ENCODE measurements around the gene GLDN. TPM values are rescaled to one million over a fixed set of nuclear protein-coding genes. Genes with fewer than 3 reads are reported as not detected.

GLDN gene
- total RNA-seq, 1 experiment from 2014 or later = 0.77 TPM

- Mint-ChIP-seq H3K4me1 (peaks cover 4% of the 10 kb centered on the region; the same call in 1 of the 2 replicates), H3K4me3 (no peak overlapping the region), H3K9me3 (no peaks in the 10 kb centered on the region), H3K27me3 (ENCODE audit: low read depth) (no peaks in the 10 kb centered on the region), H3K27ac (no peak overlapping the region), H3K36me3 (no peaks in the 10 kb centered on the region)
- POLR2A ChIA-PET = no interaction called here
- DNase-seq (ENCODE audit: low spot score) = no peak
- CTCF ChIA-PET = interaction anchor here (0.6 to 2.4 kb wide), 3 partner anchors 37 to 119 kb away, joined by 4 to 10 read pairs (median 4); no protein-coding TSS in a partner anchor
- TF ChIP-seq ARID4B (CRISPR knock-in tag; IDR thresholded peaks at IDR 0.05; ENCODE audit: borderline replicate concordance) (no peak), ZNF671 (CRISPR knock-in tag; IDR thresholded peaks at IDR 0.05) (no peak), ZNF532 (CRISPR knock-in tag; IDR thresholded peaks at IDR 0.05; ENCODE audit: borderline replicate concordance) (no peak), OVOL2 (CRISPR knock-in tag; IDR thresholded peaks at IDR 0.05; ENCODE audit: borderline replicate concordance) (no peak), NR3C1 (CRISPR knock-in tag; conservative IDR thresholded peaks at IDR 0.05; ENCODE audit: low read depth) (no peak), ETV6 (CRISPR knock-in tag; IDR thresholded peaks at IDR 0.05) (no peak), ZNF138 (CRISPR knock-in tag; conservative IDR thresholded peaks at IDR 0.05) (no peak), PRDM15 (CRISPR knock-in tag; IDR thresholded peaks at IDR 0.05) (no peak), ZNF512 (CRISPR knock-in tag; IDR thresholded peaks at IDR 0.05; ENCODE audit: borderline replicate concordance) (no peak), SMAD4 (CRISPR knock-in tag; IDR thresholded peaks at IDR 0.05) (no peak), PRRX2 (CRISPR knock-in tag; IDR thresholded peaks at IDR 0.05) (no peak), GTF2I (CRISPR knock-in tag; conservative IDR thresholded peaks at IDR 0.05) (no peak), JUN (CRISPR knock-in tag; IDR thresholded peaks at IDR 0.05) (no peak)
- TF ChIP-seq, protein P1, sequence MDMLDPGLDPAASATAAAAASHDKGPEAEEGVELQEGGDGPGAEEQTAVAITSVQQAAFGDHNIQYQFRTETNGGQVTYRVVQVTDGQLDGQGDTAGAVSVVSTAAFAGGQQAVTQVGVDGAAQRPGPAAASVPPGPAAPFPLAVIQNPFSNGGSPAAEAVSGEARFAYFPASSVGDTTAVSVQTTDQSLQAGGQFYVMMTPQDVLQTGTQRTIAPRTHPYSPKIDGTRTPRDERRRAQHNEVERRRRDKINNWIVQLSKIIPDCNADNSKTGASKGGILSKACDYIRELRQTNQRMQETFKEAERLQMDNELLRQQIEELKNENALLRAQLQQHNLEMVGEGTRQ (CRISPR knock-in tag; IDR thresholded peaks at IDR 0.05) = no peak
- TF ChIP-seq, protein P2, sequence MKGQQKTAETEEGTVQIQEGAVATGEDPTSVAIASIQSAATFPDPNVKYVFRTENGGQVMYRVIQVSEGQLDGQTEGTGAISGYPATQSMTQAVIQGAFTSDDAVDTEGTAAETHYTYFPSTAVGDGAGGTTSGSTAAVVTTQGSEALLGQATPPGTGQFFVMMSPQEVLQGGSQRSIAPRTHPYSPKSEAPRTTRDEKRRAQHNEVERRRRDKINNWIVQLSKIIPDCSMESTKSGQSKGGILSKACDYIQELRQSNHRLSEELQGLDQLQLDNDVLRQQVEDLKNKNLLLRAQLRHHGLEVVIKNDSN (CRISPR knock-in tag; IDR thresholded peaks at IDR 0.05) = no peak
- TF ChIP-seq, protein P3, sequence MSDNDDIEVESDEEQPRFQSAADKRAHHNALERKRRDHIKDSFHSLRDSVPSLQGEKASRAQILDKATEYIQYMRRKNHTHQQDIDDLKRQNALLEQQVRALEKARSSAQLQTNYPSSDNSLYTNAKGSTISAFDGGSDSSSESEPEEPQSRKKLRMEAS (CRISPR knock-in tag; IDR thresholded peaks at IDR 0.05) = no peak
- TF ChIP-seq, protein P4, sequence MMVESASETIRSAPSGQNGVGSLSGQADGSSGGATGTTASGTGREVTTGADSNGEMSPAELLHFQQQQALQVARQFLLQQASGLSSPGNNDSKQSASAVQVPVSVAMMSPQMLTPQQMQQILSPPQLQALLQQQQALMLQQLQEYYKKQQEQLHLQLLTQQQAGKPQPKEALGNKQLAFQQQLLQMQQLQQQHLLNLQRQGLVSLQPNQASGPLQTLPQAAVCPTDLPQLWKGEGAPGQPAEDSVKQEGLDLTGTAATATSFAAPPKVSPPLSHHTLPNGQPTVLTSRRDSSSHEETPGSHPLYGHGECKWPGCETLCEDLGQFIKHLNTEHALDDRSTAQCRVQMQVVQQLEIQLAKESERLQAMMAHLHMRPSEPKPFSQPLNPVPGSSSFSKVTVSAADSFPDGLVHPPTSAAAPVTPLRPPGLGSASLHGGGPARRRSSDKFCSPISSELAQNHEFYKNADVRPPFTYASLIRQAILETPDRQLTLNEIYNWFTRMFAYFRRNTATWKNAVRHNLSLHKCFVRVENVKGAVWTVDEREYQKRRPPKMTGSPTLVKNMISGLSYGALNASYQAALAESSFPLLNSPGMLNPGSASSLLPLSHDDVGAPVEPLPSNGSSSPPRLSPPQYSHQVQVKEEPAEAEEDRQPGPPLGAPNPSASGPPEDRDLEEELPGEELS (CRISPR knock-in tag; IDR thresholded peaks at IDR 0.05) = no peak
- ATAC-seq = no peak
Measured at GRCh38 chr15:51365417-51365816, 24.0 kb downstream of the GLDN start.

Data from WTC11 (cell line).